ENCODE data around the gene SPRY2.

SPRY2 gene, protein sequence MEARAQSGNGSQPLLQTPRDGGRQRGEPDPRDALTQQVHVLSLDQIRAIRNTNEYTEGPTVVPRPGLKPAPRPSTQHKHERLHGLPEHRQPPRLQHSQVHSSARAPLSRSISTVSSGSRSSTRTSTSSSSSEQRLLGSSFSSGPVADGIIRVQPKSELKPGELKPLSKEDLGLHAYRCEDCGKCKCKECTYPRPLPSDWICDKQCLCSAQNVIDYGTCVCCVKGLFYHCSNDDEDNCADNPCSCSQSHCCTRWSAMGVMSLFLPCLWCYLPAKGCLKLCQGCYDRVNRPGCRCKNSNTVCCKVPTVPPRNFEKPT

DNA sequence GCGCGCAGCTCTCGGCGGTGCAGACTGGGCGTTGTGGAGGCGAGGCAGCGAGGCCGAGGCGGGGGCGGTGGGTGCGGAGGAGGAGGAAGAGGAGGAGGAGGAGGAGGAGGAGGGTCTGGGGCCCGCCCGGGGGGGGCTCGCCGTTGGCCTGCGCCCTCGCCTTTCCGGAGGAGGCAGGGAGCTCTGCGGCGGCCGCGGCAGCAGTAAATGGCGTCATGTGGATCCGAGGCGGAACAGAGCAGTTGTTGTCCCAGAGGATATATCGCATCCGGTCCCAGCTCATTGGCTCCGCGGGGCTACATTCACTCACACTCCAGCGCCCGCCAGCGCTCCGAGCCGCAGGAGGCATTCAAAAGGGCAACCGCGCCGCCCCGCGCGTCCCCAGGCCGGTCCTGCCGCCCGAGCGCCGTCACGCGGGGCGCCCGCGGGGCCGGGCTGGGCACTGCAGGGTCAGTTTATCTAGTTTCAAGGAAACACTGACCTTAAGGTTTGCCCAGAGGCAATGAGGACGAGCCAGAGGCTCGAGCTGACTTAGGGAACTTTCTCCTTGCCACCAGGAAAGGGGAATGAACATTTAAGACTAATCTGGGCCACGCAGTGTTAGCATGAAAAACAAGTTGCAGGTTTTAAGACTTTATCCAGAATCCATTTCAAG lies at the start of gene SPRY2:
TSS of gene SPRY2 (minus strand) at position 26 of the 655 bp plus-strand sequence. CDS start 3,421 bp downstream, outside the sequence.
- peak within 1 kb of the TSS; percentile 31 for H3K4me3 ChIP-seq (ENCODE audit: low read depth, low read length)
- TF ChIP-seq CTCF (IDR thresholded peaks at IDR 0.05; ENCODE audit: borderline replicate concordance, insufficient read depth, low read depth, low read length): no peak

DNA sequence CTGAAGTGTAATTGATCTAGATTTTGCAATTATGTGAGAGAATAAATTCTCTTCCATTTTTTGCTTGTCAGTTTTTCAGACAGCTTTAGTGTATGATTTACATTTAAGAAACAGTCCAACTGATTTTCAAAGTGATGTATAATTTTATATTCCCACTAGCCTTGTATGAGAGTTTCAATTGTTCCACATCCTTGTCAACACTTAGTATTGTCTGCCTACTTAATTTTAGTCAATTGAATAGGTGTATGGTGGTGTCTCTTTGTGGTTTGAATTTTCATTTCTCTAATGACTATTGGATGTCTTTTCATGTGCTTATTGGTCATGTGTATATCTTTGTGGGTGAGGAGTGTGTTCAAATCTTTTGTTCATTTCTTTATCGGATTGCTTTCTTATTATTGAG lies 49.4 kb upstream of the SPRY2 start:
- H3K4me3 ChIP-seq (ENCODE audit: low read depth, low read length): no peak overlapping the region
- no peak for TF ChIP-seq CTCF (IDR thresholded peaks at IDR 0.05; ENCODE audit: borderline replicate concordance, insufficient read depth, low read depth, low read length)

GRCh38 chr13:80389073-80390038 lies 48.4 kb upstream of the SPRY2 start:
- TF ChIP-seq CTCF (IDR thresholded peaks at IDR 0.05; ENCODE audit: borderline replicate concordance, insufficient read depth, low read depth, low read length): no peak
- no peak overlapping the region for H3K4me3 ChIP-seq (ENCODE audit: low read depth, low read length)

DNA sequence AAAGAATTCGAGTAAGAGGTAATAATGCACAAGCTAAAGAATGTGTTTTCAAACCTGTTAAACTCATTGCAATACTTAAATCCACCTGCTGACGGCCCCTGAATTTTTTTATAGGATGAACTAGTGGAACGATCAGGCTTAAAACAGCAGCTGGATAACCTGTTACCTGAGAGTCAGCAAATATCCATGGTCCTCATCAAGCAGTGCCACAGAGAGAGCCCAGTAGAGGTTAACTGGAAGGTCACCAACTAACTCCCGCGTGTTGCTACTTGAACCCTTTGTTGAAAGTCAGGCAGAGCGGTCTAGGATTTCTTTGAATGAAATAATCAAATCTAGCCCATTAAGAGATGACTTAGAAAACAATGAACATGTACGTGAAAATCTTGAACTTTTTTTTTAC lies 47.6 kb upstream of the SPRY2 start:
- H3K4me3 ChIP-seq (ENCODE audit: low read depth, low read length): no peak overlapping the region
- no peak for TF ChIP-seq CTCF (IDR thresholded peaks at IDR 0.05; ENCODE audit: borderline replicate concordance, insufficient read depth, low read depth, low read length)

- H3K4me3 ChIP-seq (ENCODE audit: low read depth, low read length): no peak overlapping the region
- TF ChIP-seq CTCF (IDR thresholded peaks at IDR 0.05; ENCODE audit: borderline replicate concordance, insufficient read depth, low read depth, low read length): no peak
These were observed 45.7 kb upstream of the SPRY2 start for GRCh38 chr13:80386592-80386991.

DNA sequence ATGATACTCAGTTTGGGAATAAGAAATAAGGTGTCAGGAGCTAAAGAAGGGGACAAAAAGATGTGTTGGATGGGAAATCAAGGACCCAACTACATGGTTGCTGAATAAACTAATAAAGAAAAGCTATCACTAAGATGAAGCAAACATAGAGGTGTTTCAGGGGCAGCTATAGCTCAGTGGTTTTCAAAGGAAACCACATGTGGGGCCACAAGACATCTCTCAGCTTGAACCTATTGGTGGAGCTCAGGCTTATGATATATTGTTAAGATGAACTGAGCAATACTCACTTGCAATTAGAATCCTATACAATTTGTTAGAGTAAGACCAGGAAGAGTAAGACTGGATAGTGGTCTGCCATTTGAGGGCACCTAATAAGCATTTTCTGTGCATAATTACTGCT lies 45.1 kb upstream of the SPRY2 start:
- no peak for TF ChIP-seq CTCF (IDR thresholded peaks at IDR 0.05; ENCODE audit: borderline replicate concordance, insufficient read depth, low read depth, low read length)
- no peak overlapping the region for H3K4me3 ChIP-seq (ENCODE audit: low read depth, low read length)

All from GM12875 (cell line).